Tibial nerve (tissue), 4 donors: ENCODE results near the gene CNGA3.

ENCODE experiments used
- EP300 ChIP-seq, 2 donors: sonication (generic); formaldehyde crosslinking; IDR thresholded peaks; one replicate each; pipeline ENCODE4 v1.6.1; 2017; ENCODE audit warnings: antibody characterized with exemption in 2 of 2, mild to moderate bottlenecking in 1 of 2
- POLR2A ChIP-seq, 2 donors: fragments of 450-650 bp; IDR thresholded peaks; one replicate each; pipeline ENCODE4 v1.6.1; 2017; ENCODE audit warnings: antibody characterized with exemption in 2 of 2, mild to moderate bottlenecking in 2 of 2, moderate library complexity in 2 of 2
- TF ChIP-seq, protein P1 (sequence below), 5 experiments: fragments of 200-600 bp in 3 of 5; fragments of 450-650 bp in 2 of 5; sonication (generic) in 3 of 5; IDR thresholded peaks; one replicate each; pipeline ENCODE4 v1.5.1; 2016 to 2019; ENCODE audit warnings: antibody characterized with exemption in 5 of 5, mild to moderate bottlenecking in 3 of 5, moderate library complexity in 2 of 5

DNA sequence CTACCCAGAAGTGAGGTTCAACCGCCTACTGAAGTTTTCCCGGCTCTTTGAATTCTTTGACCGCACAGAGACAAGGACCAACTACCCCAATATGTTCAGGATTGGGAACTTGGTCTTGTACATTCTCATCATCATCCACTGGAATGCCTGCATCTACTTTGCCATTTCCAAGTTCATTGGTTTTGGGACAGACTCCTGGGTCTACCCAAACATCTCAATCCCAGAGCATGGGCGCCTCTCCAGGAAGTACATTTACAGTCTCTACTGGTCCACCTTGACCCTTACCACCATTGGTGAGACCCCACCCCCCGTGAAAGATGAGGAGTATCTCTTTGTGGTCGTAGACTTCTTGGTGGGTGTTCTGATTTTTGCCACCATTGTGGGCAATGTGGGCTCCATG is 49.7 kb downstream of the CNGA3 start:
- TF ChIP-seq, protein P1, sequence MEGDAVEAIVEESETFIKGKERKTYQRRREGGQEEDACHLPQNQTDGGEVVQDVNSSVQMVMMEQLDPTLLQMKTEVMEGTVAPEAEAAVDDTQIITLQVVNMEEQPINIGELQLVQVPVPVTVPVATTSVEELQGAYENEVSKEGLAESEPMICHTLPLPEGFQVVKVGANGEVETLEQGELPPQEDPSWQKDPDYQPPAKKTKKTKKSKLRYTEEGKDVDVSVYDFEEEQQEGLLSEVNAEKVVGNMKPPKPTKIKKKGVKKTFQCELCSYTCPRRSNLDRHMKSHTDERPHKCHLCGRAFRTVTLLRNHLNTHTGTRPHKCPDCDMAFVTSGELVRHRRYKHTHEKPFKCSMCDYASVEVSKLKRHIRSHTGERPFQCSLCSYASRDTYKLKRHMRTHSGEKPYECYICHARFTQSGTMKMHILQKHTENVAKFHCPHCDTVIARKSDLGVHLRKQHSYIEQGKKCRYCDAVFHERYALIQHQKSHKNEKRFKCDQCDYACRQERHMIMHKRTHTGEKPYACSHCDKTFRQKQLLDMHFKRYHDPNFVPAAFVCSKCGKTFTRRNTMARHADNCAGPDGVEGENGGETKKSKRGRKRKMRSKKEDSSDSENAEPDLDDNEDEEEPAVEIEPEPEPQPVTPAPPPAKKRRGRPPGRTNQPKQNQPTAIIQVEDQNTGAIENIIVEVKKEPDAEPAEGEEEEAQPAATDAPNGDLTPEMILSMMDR (IDR thresholded peaks at IDR 0.05) = no peak
- no peak for TF ChIP-seq POLR2A (IDR thresholded peaks at IDR 0.05)
- no peak for TF ChIP-seq EP300 (IDR thresholded peaks at IDR 0.05)
